Activated naive CD4-positive, alpha-beta T cell treated with anti-CD3 and anti-CD28 coated beads, Interleukin-2, amount 50 U/mL, for 72 hours (primary cell): Measurements from ENCODE around the gene SYCE3. TPM values are rescaled to one million over a fixed set of nuclear protein-coding genes. Genes with fewer than 3 reads are reported as not detected.

Experiments used
- ATAC-seq, 2 donors: fragments of 150-1000 bp; cut with Tn5 transposase; 2 replicates each; pipeline ENCODE4 v1.10.0; 2021; ENCODE audit warnings: mild to moderate bottlenecking in 2 of 2, moderate library complexity in 2 of 2
- DNase-seq, 2 donors: peaks; one replicate each; pipeline ENCODE4 v3.0.0; 2021 to 2022; ENCODE audit warnings: low spot score in 2 of 2
- H3K27ac Mint-ChIP-seq, 2 donors: one replicate each; pipeline ENCODE4 v1.8.0; 2022; ENCODE audit warnings: mild to moderate bottlenecking in 2 of 2, mixed read lengths in 2 of 2
- H3K36me3 Mint-ChIP-seq, 2 donors: one replicate each; pipeline ENCODE4 v1.8.0; 2022; ENCODE audit warnings: mixed read lengths in 2 of 2
- H3K9me3 Mint-ChIP-seq, 2 donors: one replicate each; pipeline ENCODE4 v1.8.0; 2022; ENCODE audit warnings: mixed read lengths in 2 of 2
- total RNA-seq, 2 donors: library from RNA; stranded (reverse); gene quantifications; one replicate each; pipeline ENCODE4 v1.2.3, GENCODE V29; 2022

Gene SYCE3
- total RNA-seq, 2 donors from 2014 or later, result 0.80 to 3.9 TPM

- no peak for ATAC-seq
- no peak overlapping the region for H3K27ac Mint-ChIP-seq
- no peak for DNase-seq
These were observed 41.0 kb upstream of the SYCE3 start for GRCh38 chr22:50603511-50604255.

DNA sequence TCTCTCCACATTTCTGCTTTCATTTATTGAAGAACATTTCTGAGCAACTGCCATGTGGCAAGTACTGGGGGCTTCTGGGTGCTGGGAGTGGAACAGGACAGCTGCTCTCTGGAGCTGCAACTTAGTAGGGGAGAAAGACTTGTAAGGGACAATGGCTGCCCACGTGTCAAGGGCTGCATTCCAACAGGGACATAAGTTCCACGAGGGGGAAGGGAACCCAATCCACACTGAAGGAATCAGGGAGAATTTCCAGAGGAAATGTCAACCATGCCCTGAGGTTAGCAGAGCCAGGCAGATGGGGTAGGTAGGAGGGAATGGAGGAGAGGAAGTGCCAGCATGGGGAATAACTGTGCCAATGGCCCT lies 39.6 kb upstream of the SYCE3 start:
- ATAC-seq (no peak), DNase-seq (no peak)
- H3K27ac Mint-ChIP-seq, result no peak overlapping the region
- H3K9me3 Mint-ChIP-seq, result no peaks in the 10 kb centered on the region
- peaks cover 0 to 10% of the 10 kb centered on the region in 2 donors for H3K36me3 Mint-ChIP-seq

More at GRCh38 chr22:50603511-50604255, 41.0 kb upstream of the SYCE3 start:
- Mint-ChIP-seq H3K9me3 (no peaks in the 10 kb centered on the region), H3K36me3 (peaks cover 0 to 10% of the 10 kb centered on the region in 2 donors)

- H3K36me3 Mint-ChIP-seq, result peaks cover 0 to 15% of the 10 kb centered on the region in 2 donors
- no peak for DNase-seq
- no peak for ATAC-seq
These were observed 39.1 kb upstream of the SYCE3 start for GRCh38 chr22:50601669-50602337.

DNA sequence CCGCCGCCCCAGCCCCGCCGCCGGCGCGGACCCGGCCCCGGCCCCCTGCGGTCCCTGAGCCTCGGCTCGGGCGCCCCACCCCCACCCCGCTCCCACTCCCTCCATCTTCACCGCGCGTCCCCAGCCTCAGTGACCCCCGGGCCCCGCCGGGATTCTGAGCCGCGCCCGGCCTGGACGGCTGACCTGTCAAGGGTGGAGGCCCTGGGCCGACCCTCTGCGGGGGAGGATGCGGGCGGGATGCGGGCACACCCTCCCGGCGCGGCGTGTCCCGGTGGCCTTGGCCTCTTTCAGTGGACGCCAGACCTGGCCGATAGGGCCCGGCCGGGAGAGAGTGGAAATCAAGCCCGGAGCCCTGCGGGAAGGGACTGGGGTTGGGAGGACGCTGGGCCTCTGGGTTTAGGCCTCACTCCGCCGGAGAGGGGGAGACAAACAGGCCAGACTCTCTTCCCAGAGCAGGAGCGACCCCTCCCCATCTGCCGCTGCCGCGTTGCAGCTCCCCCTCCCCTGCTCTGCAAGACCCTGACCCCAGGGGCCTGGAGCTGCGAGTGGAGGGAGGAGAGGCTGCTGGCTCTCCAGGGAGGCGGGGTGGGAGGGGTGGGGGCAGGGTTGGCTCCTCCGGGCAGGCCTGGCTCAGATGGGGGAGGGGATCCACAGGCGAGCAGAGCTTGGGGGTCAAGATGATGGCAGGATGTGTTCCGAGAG lies 38.4 kb upstream of the SYCE3 start:
- no peak overlapping the region for H3K27ac Mint-ChIP-seq
- ATAC-seq (no peak), DNase-seq (no peak)
- peaks cover 0 to 18% of the 10 kb centered on the region in 2 donors for H3K36me3 Mint-ChIP-seq
- no peaks in the 10 kb centered on the region for H3K9me3 Mint-ChIP-seq

More at GRCh38 chr22:50601669-50602337, 39.1 kb upstream of the SYCE3 start:
- no peaks in the 10 kb centered on the region for H3K9me3 Mint-ChIP-seq
- H3K27ac Mint-ChIP-seq, result no peak overlapping the region

- Mint-ChIP-seq H3K9me3 (no peaks in the 10 kb centered on the region), H3K27ac (no peak within 1 kb of the TSS), H3K36me3 (peaks cover 0 to 18% of the 10 kb centered on the region in 2 donors)
- DNase-seq (no peak), ATAC-seq (peak; percentile 43 to 59)
These were observed 37.8 kb upstream of the SYCE3 start, which contains the start of gene MAPK8IP2 for GRCh38 chr22:50600538-50600937. MAPK8IP2 (plus strand) TSS chr22:50600793; CDS start chr22:50600819, 26 bp downstream.

- Mint-ChIP-seq H3K9me3 (no peaks in the 10 kb centered on the region), H3K36me3 (peaks cover 0 to 18% of the 10 kb centered on the region in 2 donors), H3K27ac (no peak overlapping the region)
- DNase-seq (peak in 1 of 2 donors; percentile 83), ATAC-seq (peak; percentile 54 to 79)
These were observed 37.2 kb upstream of the SYCE3 start for GRCh38 chr22:50599816-50600455.

DNA sequence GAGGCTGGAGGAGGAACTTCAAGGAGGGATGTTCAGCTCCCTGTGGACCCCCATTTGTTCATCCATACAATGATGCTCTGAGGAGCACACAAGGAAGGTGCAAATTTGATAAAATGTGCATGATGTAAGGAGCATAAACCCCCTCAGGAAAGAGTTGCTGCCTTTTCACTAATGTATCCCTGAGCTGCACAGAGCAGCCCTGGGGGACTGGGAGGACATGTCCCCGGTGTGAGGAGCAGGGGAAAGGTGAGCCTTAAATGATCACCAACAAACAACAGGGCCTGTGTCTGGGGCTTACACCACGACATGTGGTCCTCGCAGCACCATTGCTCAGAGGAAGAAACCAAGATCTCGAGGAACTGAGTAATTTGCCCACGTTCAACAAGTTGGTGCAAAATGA lies 34.4 kb upstream of the SYCE3 start:
- H3K9me3 Mint-ChIP-seq, result no peaks in the 10 kb centered on the region
- ATAC-seq, result no peak

GRCh38 chr22:50595189-50595588 lies 32.5 kb upstream of the SYCE3 start:
- peak in 1 of 2 donors; percentile 51 for ATAC-seq
- peaks cover 0 to 8% of the 10 kb centered on the region in 2 donors for H3K36me3 Mint-ChIP-seq
- no peak overlapping the region for H3K27ac Mint-ChIP-seq
- DNase-seq, result no peak
- H3K9me3 Mint-ChIP-seq, result no peaks in the 10 kb centered on the region

More for the DNA sequence above, 34.4 kb upstream of the SYCE3 start:
- H3K27ac Mint-ChIP-seq, result no peak overlapping the region
- no peak for DNase-seq
- peaks cover 0 to 14% of the 10 kb centered on the region in 2 donors for H3K36me3 Mint-ChIP-seq

GRCh38 chr22:50587407-50587806 lies 24.7 kb upstream of the SYCE3 start:
- DNase-seq (no peak), ATAC-seq (no peak)
- H3K36me3 Mint-ChIP-seq, result peaks cover 5 to 6% of the 10 kb centered on the region in 2 donors
- H3K9me3 Mint-ChIP-seq, result no peaks in the 10 kb centered on the region
- peak overlapping the region in 1 of 2 donors; percentile 12 for H3K27ac Mint-ChIP-seq

DNA sequence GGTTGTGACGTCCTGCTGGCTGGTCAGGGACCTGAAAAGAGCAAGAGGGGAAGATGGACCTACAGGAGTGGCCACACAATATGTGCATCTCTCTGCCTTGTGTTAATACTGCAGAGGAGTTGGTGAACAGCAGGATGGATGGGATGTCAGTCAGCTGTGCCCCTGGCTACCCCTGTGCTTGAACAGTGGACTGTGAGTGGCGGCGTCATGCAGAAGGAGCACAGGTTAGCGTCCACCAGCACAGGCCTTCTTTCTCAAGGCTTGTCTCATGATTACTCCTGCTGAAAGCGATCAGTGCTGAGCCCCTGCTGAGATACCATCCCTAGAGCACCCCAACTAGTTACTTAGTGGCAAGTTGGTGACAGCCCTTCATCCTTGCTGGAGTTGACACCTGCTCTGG lies 23.7 kb upstream of the SYCE3 start:
- Mint-ChIP-seq H3K27ac (no peak overlapping the region), H3K36me3 (peaks cover 5 to 6% of the 10 kb centered on the region in 2 donors), H3K9me3 (no peaks in the 10 kb centered on the region)
- ATAC-seq (no peak), DNase-seq (no peak)

DNA sequence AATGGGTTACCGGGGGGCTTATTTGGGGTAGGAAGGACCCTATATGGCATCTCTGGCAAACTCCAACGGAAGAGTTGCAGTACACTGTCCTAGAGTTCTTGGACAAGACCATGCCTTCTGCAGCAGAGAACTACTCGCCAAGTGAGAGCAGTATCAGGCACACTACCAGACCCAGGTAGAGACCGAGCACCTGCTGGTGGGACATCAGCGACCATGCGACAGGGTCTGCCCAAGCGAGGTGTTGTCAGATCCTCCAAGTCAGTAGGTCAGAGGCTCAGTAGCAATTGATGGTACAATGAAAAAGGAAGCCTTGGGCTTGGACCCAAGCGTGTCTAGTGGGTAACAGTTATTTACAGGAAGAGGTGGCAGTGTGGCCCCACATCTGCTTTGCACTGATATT lies 23.1 kb upstream of the SYCE3 start:
- no peak for ATAC-seq
- Mint-ChIP-seq H3K27ac (no peak overlapping the region), H3K36me3 (peaks cover 5 to 6% of the 10 kb centered on the region in 2 donors), H3K9me3 (no peaks in the 10 kb centered on the region)
- DNase-seq, result no peak

DNA sequence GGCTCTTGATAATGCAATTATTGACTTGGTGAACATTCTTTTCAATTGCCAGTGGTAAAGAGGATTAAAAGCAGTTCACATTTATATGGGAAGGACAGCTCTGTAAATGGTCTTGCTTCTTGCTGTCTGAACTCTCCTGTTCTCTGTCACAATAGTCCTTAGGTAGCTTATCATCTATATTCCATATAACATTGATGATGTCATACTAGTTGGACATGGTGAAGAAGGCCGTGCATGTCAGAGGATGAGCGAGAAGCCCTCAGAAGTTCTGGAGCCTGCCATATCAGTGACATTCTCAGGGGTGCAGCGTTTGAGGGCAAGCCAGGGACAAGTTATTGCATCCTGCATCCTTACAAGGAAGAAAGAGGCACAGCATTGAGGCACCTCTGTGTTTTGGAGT lies 22.5 kb upstream of the SYCE3 start:
- ATAC-seq (no peak), DNase-seq (no peak)
- H3K27ac Mint-ChIP-seq, result no peak overlapping the region
- no peaks in the 10 kb centered on the region for H3K9me3 Mint-ChIP-seq
- H3K36me3 Mint-ChIP-seq, result peaks cover 5 to 6% of the 10 kb centered on the region in 2 donors

GRCh38 chr22:50584106-50585096 lies 21.7 kb upstream of the SYCE3 start:
- Mint-ChIP-seq H3K27ac (peak overlapping the region in 1 of 2 donors; percentile 98), H3K36me3 (peaks cover 5 to 15% of the 10 kb centered on the region in 2 donors), H3K9me3 (no peaks in the 10 kb centered on the region)
- ATAC-seq, result no peak
- no peak for DNase-seq

GRCh38 chr22:50583294-50583861 lies 20.7 kb upstream of the SYCE3 start:
- H3K9me3 Mint-ChIP-seq, result no peaks in the 10 kb centered on the region
- no peak for DNase-seq
- H3K27ac Mint-ChIP-seq, result peak overlapping the region; percentile 96 to 98
- H3K36me3 Mint-ChIP-seq, result peaks cover 5 to 16% of the 10 kb centered on the region in 2 donors
- peak; percentile 14 to 35 for ATAC-seq
